GM10266 (cell line): Measurements from ENCODE around the gene CT47C1.
A peak's percentile ranks its signal among the peaks of the same experiment; 100 is the strongest.

ENCODE experiments used
- DNase-seq: peaks from one replicate; pipeline ENCODE4 v3.0.0; 2012; ENCODE audit errors: extremely low spot score
- TF ChIP-seq, protein P1 (sequence below): IDR thresholded peaks from 2 replicates; pipeline ENCODE4 v1.5.1; 2012; ENCODE audit warnings: mild to moderate bottlenecking, low read depth; ENCODE audit not compliant: control insufficient read depth, insufficient read depth; ENCODE audit errors: missing control alignments

The CT47C1 gene

DNA sequence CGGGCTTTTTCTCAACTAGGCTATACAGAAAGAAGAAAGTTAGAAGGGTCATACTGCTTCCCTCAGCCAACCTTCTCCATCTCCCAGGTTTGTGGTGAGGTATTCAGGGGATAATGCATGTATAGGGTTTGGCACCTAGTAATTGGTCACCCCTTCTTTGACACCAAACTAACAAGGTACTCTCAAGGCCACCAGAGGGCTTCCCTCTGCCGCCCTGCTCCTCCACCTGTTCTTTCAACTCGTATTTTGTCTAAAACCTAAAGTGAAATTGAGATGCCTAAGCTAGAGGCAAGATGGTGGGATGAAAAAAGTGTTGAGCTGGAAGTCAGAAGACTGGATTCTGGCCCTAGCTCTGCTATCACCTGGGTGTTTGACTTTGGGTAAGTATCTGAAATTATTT, 22.0 kb downstream of the CT47C1 start:
- TF ChIP-seq, protein P1, sequence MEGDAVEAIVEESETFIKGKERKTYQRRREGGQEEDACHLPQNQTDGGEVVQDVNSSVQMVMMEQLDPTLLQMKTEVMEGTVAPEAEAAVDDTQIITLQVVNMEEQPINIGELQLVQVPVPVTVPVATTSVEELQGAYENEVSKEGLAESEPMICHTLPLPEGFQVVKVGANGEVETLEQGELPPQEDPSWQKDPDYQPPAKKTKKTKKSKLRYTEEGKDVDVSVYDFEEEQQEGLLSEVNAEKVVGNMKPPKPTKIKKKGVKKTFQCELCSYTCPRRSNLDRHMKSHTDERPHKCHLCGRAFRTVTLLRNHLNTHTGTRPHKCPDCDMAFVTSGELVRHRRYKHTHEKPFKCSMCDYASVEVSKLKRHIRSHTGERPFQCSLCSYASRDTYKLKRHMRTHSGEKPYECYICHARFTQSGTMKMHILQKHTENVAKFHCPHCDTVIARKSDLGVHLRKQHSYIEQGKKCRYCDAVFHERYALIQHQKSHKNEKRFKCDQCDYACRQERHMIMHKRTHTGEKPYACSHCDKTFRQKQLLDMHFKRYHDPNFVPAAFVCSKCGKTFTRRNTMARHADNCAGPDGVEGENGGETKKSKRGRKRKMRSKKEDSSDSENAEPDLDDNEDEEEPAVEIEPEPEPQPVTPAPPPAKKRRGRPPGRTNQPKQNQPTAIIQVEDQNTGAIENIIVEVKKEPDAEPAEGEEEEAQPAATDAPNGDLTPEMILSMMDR: no peak
- no peak for DNase-seq

GRCh38 chrX:119095936-119096335, 23.1 kb downstream of the CT47C1 start:
- no peak for DNase-seq
- TF ChIP-seq, protein P1: no peak

- DNase-seq: no peak
- TF ChIP-seq, protein P1: no peak
Measured at GRCh38 chrX:119101168-119101567, 28.4 kb downstream of the CT47C1 start.

- TF ChIP-seq, protein P1: no peak
- no peak for DNase-seq
Measured at GRCh38 chrX:119105826-119106225, 33.0 kb downstream of the CT47C1 start.

GRCh38 chrX:119107206-119107605, 34.4 kb downstream of the CT47C1 start:
- TF ChIP-seq, protein P1: no peak

DNA sequence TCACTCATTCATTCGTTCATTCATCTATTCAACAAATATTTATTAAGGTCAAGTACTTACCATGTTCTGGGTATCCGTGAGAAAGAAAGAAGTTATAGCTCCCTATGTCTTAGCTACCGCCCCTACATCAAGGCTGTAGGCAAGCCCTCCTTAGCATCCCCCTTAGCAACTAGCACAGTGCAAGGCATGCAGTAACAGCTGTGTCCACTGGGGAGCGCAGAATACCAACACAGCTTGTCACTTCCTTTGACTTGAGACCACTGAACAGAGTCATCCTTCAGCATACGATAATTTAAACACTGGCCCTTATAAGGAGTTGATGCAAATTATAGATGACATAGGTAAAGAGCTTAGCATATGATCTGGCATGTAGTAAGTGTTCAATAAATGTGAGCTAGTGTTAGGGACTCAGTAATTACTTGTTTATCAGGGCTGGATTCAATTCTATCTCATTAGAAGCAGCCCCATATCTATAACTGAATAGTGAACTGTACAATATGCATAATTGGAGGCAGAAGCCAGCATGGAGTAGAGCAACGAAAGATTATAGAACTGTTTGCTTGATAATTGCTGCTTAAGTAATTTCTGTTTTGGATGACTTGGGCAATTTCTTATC, 46.1 kb downstream of the CT47C1 start:
- DNase-seq: peak; percentile 24
- TF ChIP-seq, protein P1: peak; percentile 66

More at GRCh38 chrX:119107206-119107605, 34.4 kb downstream of the CT47C1 start:
- no peak for DNase-seq

GRCh38 chrX:119121341-119121740, 48.5 kb downstream of the CT47C1 start:
- DNase-seq: no peak
- TF ChIP-seq, protein P1: no peak
